K562 (cell line): ENCODE data around the gene TMEM88. TPM values are rescaled to one million over a fixed set of nuclear protein-coding genes. Genes with fewer than 3 reads are reported as not detected.

Experiments used
- EHMT2 ChIP-seq: fragments of 450-650 bp; IDR thresholded peaks from 2 replicates; pipeline ENCODE4 v1.6.1; 2018; ENCODE audit warnings: antibody characterized with exemption
- KHSRP ChIP-seq: fragments of 450-650 bp; IDR thresholded peaks from 2 replicates; pipeline ENCODE4 v1.6.1; 2017
- LCOR ChIP-seq: sonication (generic); formaldehyde crosslinking; IDR thresholded peaks from 2 replicates; pipeline ENCODE4 v1.8.0; 2022; ENCODE audit warnings: mild to moderate bottlenecking, missing genetic modification reagents
- NCOA4 ChIP-seq: fragments of 450-650 bp; IDR thresholded peaks from 2 replicates; pipeline ENCODE4 v1.6.1; 2018; ENCODE audit warnings: mild to moderate bottlenecking; ENCODE audit not compliant: partially characterized antibody
- NR2C2 ChIP-seq, 2 experiments: fragments of 200-800 bp in 1 of 2; sonication (Bioruptor generic) in 1 of 2; sonication (generic) in 1 of 2; formaldehyde crosslinking in 1 of 2; IDR thresholded peaks; 2 replicates each; pipeline versions ENCODE4 v1.6.1 to v1.8.0; 2016 to 2022; ENCODE audit warnings: mild to moderate bottlenecking in 1 of 2, missing compliant biosample characterization in 1 of 2, missing genetic modification characterization in 1 of 2, missing genetic modification reagents in 1 of 2
- SMAD1 ChIP-seq: fragments of 150-350 bp; IDR thresholded peaks from 2 replicates; pipeline ENCODE4 v1.6.1; 2014; ENCODE audit warnings: low read length, low read depth; ENCODE audit not compliant: partially characterized antibody
- TEAD2 ChIP-seq: fragments of 450-650 bp; IDR thresholded peaks from 2 replicates; pipeline ENCODE4 v1.6.1; 2016; ENCODE audit warnings: missing genetic modification characterization, control low read depth, missing compliant biosample characterization
- THRAP3 ChIP-seq: fragments of 450-650 bp; IDR thresholded peaks from 2 replicates; pipeline ENCODE4 v1.6.1; 2016; ENCODE audit warnings: mild to moderate bottlenecking, inconsistent platforms, borderline replicate concordance
- TOE1 ChIP-seq, 2 experiments: fragments of 450-650 bp in 1 of 2; sonication (generic) in 1 of 2; formaldehyde crosslinking in 1 of 2; IDR thresholded peaks; 2 replicates each; pipeline versions ENCODE4 v1.7.1 to v1.8.0; 2016 to 2022; ENCODE audit warnings: borderline replicate concordance in 2 of 2, mild to moderate bottlenecking in 2 of 2, antibody characterized with exemption in 1 of 2, inconsistent platforms in 1 of 2, low read depth in 1 of 2, missing genetic modification reagents in 1 of 2, moderate library complexity in 1 of 2
- ZNF24 ChIP-seq: fragments of 450-650 bp; IDR thresholded peaks from 2 replicates; pipeline ENCODE4 v1.6.1; 2016
- polyA plus RNA-seq, 8 experiments: library from polyadenylated mRNA; depleted of rRNA in 4 of 8; stranded (reverse) in 5 of 8; unstranded in 3 of 8; fragments of >200 nt; fragmentation: Nextera tagmentation in 2 of 8; fragmentation: Illumina TruSeq in 1 of 8; extraction: Ambion mirVana in 2 of 8; extraction: Trizol in 1 of 8; gene quantifications; 2 replicates each; pipeline versions ENCODE4 v1.2.1 to v1.2.3, GENCODE V29; 2011 to 2014; ENCODE audit warnings: inconsistent platforms in 1 of 8, missing spikeins in 1 of 8
- total RNA-seq, 7 experiments: library from RNA; depleted of rRNA in 6 of 7; stranded (reverse); fragments of >200 nt in 6 of 7; fragmentation: Illumina TruSeq in 2 of 7; extraction: Trizol in 2 of 7; gene quantifications; 2 replicates each; pipeline versions ENCODE4 v1.2.1 to v1.2.3, GENCODE V29; 2011 to 2021; ENCODE audit warnings: low replicate concordance in 1 of 7
- TF ChIP-seq, protein P1 (sequence below): fragments of 450-650 bp; IDR thresholded peaks from 2 replicates; pipeline ENCODE4 v1.6.1; 2018; ENCODE audit not compliant: partially characterized antibody
- TF ChIP-seq, protein P2 (sequence below): fragments of 250-450 bp; sonication (Bioruptor Pico); IDR thresholded peaks from 2 replicates; pipeline ENCODE4 v1.8.0; 2021; ENCODE audit warnings: mild to moderate bottlenecking, moderate library complexity
- TF ChIP-seq, protein P3 (sequence below): IDR thresholded peaks from 2 replicates; pipeline ENCODE4 v1.6.1; 2014; ENCODE audit warnings: antibody characterized with exemption
- TF ChIP-seq, protein P4 (sequence below): fragments of 200-800 bp; sonication (Bioruptor generic); IDR thresholded peaks from 2 replicates; pipeline ENCODE4 v1.6.1; 2017; ENCODE audit warnings: missing genetic modification characterization, missing compliant biosample characterization
- TF ChIP-seq, protein P5 (sequence below): IDR thresholded peaks from 2 replicates; pipeline ENCODE4 v1.6.1; 2016; ENCODE audit warnings: missing genetic modification characterization, missing compliant biosample characterization

Gene TMEM88
- total and polyA plus RNA-seq, 9 of the 15 experiments (the other 6 are each of a cell fraction or from before 2014, with no cell fraction given): 0.10 to 1.4 (median 0.36) TPM; not detected in 3

GRCh38 chr17:7838090-7839075 is 16.5 kb upstream of the TMEM88 start (continued):
- TF ChIP-seq, protein P1, sequence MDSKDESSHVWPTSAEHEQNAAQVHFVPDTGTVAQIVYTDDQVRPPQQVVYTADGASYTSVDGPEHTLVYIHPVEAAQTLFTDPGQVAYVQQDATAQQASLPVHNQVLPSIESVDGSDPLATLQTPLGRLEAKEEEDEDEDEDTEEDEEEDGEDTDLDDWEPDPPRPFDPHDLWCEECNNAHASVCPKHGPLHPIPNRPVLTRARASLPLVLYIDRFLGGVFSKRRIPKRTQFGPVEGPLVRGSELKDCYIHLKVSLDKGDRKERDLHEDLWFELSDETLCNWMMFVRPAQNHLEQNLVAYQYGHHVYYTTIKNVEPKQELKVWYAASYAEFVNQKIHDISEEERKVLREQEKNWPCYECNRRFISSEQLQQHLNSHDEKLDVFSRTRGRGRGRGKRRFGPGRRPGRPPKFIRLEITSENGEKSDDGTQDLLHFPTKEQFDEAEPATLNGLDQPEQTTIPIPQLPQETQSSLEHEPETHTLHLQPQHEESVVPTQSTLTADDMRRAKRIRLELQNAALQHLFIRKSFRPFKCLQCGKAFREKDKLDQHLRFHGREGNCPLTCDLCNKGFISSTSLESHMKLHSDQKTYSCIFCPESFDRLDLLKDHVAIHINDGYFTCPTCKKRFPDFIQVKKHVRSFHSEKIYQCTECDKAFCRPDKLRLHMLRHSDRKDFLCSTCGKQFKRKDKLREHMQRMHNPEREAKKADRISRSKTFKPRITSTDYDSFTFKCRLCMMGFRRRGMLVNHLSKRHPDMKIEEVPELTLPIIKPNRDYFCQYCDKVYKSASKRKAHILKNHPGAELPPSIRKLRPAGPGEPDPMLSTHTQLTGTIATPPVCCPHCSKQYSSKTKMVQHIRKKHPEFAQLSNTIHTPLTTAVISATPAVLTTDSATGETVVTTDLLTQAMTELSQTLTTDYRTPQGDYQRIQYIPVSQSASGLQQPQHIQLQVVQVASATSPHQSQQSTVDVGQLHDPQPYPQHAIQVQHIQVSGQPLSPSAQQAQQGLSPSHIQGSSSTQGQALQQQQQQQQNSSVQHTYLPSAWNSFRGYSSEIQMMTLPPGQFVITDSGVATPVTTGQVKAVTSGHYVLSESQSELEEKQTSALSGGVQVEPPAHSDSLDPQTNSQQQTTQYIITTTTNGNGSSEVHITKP: peak; percentile 92
- TF ChIP-seq TEAD2 (tag) (no peak), TOE1 (IDR thresholded peaks at IDR 0.05; ENCODE audit: borderline replicate concordance) (0 out of 2 replicates have a peak, but pooled peaks have one; percentile 34), TOE1 (CRISPR knock-in tag; IDR thresholded peaks at IDR 0.05; ENCODE audit: borderline replicate concordance, low read depth) (no peak), SMAD1 (no peak), LCOR (CRISPR knock-in tag) (no peak), KHSRP (no peak), THRAP3 (no peak), ZNF24 (no peak), NCOA4 (no peak), EHMT2 (no peak), NR2C2 (CRISPR knock-in tag; IDR thresholded peaks at IDR 0.05) (no peak), NR2C2 (tag; IDR thresholded peaks at IDR 0.05) (peak; percentile 66; the same call in 1 of the 2 replicates)
- TF ChIP-seq, protein P2, sequence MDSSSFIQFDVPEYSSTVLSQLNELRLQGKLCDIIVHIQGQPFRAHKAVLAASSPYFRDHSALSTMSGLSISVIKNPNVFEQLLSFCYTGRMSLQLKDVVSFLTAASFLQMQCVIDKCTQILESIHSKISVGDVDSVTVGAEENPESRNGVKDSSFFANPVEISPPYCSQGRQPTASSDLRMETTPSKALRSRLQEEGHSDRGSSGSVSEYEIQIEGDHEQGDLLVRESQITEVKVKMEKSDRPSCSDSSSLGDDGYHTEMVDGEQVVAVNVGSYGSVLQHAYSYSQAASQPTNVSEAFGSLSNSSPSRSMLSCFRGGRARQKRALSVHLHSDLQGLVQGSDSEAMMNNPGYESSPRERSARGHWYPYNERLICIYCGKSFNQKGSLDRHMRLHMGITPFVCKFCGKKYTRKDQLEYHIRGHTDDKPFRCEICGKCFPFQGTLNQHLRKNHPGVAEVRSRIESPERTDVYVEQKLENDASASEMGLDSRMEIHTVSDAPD (CRISPR knock-in tag): no peak
- TF ChIP-seq, protein P3, sequence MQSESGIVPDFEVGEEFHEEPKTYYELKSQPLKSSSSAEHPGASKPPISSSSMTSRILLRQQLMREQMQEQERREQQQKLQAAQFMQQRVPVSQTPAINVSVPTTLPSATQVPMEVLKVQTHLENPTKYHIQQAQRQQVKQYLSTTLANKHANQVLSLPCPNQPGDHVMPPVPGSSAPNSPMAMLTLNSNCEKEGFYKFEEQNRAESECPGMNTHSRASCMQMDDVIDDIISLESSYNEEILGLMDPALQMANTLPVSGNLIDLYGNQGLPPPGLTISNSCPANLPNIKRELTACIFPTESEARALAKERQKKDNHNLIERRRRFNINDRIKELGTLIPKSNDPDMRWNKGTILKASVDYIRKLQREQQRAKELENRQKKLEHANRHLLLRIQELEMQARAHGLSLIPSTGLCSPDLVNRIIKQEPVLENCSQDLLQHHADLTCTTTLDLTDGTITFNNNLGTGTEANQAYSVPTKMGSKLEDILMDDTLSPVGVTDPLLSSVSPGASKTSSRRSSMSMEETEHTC: no peak
- TF ChIP-seq, protein P4, sequence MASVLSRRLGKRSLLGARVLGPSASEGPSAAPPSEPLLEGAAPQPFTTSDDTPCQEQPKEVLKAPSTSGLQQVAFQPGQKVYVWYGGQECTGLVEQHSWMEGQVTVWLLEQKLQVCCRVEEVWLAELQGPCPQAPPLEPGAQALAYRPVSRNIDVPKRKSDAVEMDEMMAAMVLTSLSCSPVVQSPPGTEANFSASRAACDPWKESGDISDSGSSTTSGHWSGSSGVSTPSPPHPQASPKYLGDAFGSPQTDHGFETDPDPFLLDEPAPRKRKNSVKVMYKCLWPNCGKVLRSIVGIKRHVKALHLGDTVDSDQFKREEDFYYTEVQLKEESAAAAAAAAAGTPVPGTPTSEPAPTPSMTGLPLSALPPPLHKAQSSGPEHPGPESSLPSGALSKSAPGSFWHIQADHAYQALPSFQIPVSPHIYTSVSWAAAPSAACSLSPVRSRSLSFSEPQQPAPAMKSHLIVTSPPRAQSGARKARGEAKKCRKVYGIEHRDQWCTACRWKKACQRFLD (CRISPR knock-in tag): 0 out of 2 replicates have a peak, but pooled peaks have one; percentile 8
- TF ChIP-seq, protein P5, sequence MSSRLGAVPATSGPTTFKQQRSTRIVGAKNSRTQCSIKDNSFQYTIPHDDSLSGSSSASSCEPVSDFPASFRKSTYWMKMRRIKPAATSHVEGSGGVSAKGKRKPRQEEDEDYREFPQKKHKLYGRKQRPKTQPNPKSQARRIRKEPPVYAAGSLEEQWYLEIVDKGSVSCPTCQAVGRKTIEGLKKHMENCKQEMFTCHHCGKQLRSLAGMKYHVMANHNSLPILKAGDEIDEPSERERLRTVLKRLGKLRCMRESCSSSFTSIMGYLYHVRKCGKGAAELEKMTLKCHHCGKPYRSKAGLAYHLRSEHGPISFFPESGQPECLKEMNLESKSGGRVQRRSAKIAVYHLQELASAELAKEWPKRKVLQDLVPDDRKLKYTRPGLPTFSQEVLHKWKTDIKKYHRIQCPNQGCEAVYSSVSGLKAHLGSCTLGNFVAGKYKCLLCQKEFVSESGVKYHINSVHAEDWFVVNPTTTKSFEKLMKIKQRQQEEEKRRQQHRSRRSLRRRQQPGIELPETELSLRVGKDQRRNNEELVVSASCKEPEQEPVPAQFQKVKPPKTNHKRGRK (tag): no peak
